Germinal center (tissue), 1 donor: ENCODE measurements around the gene NTMT2.

Experiments used
- DNase-seq: peaks from one replicate; pipeline ENCODE4 v3.0.0; 2012; ENCODE audit warnings: mixed read lengths, low spot score

Gene NTMT2

DNA sequence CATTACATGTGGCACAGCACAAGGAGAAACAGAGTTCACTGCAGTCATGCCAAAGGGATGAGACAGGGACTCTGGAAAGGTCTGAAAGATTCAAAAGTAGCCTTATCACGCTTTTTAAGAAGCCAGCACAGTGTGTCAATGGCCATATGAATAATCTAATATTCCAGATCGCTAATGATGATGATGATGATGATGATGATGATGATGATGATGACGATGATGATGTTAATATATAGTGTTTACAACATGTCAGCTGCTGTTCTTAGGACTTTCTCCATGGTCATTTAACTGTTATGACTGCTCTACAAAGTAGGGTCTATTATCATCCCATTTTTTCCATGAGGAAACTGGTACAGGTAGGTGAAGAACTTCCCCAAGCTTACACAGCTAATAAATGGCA lies 64.4 kb downstream of the NTMT2 start:
- no peak for DNase-seq

- no peak for DNase-seq
These were observed 67.8 kb downstream of the NTMT2 start for GRCh38 chr1:170213596-170213995.

- DNase-seq: no peak
These were observed 68.6 kb downstream of the NTMT2 start for GRCh38 chr1:170214117-170215032.

GRCh38 chr1:170215072-170215885 lies 69.5 kb downstream of the NTMT2 start:
- DNase-seq: no peak

- DNase-seq: no peak
These were observed 71.9 kb downstream of the NTMT2 start for GRCh38 chr1:170217517-170218256.

GRCh38 chr1:170218257-170218650 lies 72.5 kb downstream of the NTMT2 start:
- DNase-seq: no peak
